Stimulated activated CD8-positive, alpha-beta memory T cell treated with anti-CD3 and anti-CD28 coated beads, Interleukin-12 subunit alpha, Interleukin-12 subunit beta, amount 100 ng/mL, for 24 hours (primary cell): ENCODE results near the gene HIF1AN.

Experiments
- DNase-seq: peaks from one replicate; pipeline ENCODE4 v3.0.0-alpha.2; 2020; ENCODE audit errors: extremely low read depth

The HIF1AN gene

DNA sequence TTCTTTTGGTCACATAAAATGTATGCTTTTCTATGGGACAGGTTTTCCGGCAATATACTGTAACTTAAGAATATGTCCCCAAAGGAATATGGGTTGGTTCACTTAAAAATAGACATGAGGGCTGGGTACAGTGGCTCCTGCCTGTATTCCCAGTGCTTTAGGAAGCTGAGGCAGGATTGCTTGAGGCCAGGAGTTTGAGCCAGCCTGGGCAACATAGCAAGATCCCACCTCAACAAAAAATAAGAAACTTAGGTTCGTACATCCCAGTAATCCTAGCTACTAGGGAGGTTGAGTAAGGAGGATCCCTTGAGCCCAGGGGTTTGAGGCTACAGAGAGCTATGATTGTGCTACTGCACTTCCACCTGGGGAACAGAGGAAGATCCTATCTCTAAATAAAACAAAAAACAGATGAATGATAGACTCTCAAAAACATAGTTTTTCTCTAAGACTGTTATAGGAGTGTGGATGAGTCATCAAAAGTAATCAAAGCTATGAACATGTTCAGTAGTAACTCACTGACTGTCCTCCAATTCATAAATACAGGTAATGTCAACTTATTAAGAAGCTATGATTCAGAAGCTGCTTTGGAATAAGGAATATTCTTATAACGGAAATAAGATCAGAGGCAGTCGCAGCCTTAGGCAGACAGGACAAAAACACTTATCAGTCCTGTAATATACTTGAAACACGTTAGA, 13.5 kb upstream of the HIF1AN start:
- no peak for DNase-seq

DNA sequence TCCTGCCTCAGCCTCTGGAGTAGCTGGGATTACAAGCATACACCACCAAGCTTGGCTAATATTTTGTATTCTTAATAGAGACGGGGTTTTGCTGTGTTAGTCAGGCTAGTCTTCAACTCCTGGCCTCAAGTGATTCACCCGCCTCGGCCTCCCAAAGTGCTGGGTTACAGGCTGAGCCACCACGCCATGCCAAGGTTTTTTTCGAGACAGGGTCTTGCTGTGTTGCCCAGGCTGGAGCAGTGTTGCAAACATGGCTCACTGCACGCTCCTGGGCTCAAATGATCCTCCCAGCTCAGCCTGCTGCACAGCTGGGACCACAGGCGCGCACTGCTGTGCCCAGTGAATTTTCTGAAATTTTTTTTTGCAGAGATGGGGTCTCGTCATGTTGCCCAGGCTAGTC, 12.8 kb upstream of the HIF1AN start:
- no peak for DNase-seq

DNA sequence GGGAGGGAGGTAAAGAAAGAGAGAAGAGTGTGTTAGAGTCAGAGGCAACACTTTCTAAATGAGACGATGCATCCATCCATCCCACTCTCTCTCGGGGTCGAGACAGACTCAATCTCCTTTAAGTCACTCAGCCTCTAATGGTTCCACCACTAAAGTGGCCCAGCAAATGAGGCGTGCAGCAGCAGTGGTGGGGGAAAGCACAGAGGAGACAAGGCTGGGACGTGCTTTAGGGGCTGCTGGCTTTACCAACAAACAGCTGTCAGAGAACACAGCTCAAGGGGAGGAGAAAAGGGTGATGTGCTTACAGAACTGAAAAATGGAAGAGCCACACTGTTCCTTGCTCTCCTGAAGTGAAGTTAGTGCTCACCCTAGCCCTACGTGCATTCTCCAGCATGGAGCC, 11.5 kb upstream of the HIF1AN start:
- DNase-seq = no peak

DNA sequence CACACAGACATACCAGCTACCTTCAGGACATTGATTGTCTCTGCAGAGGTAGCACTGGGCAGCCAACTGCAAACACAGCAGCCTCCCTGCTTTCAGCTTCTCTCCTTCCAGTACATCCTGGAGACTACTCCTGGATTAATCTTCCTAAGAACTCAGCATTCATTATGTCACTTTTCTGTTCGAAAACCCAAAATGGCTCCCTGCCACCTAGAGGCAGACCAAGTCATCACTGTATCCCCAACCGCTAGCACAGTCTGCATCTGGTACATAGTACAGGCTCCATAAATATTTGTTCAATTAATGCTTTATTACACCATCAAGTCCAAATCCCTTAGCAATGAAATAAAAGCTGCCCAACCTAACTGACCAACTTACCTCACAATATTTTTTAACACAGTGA, 11.1 kb upstream of the HIF1AN start:
- no peak for DNase-seq

DNA sequence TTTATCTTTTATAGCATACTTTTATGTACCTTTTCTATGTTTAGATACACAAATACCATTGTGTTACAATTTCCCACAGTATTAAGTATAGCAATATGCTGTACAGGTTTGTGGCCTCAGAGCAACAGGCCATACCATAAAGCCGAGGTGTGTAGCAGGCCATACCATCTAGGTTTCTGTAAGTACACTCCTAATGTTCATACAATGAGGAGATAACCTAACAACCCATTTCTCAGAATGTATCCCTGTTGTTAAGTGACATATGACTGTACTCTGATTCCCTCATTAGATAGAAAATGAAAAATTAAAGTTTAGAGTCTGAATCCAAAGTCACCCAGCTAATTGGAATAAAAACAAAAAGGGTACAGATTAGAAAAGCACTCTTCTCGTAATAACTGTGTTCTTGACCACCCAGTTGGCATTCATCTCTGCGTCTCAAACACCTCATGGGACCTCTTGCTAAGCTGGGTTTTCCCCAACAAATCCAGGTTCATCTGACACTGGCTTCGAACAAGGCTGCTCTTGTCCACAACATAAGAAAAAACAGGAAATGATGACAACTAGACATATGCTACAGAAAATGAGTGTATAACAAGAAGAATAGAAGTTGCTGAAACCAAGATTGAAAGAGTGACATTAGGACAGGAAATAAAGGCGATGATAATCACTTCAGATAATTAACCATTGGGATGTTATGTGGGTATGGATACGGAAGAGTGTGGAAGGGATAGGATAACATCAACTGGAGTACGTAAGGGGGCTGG, 7.4 kb upstream of the HIF1AN start:
- DNase-seq = no peak

DNA sequence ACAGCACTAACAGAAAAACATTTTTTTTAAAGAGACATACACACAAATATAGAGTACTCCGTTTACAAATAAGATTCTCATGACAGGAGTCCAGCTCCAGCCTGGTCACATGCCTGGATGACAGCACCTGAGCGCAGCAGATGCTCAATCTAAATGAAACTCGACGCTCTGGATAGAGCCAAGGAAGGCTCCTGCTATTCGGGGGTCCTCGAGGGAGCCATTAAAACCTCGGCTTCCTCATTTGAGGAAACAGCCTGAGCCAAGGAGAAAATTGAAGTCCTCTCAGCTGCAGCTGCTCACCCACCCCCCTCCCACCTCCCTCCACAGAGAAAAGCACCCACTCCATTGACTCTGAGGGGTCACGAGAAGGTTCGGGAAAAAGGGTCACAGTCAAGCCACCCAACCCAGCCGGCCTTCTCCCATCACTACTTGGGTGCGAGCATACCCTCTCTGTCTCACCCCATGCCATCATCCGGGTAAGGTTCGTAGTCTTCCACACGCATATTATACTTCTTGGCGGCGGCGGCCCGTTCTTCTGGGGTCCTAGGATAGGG, 6.7 kb upstream of the HIF1AN start:
- DNase-seq = no peak

DNA sequence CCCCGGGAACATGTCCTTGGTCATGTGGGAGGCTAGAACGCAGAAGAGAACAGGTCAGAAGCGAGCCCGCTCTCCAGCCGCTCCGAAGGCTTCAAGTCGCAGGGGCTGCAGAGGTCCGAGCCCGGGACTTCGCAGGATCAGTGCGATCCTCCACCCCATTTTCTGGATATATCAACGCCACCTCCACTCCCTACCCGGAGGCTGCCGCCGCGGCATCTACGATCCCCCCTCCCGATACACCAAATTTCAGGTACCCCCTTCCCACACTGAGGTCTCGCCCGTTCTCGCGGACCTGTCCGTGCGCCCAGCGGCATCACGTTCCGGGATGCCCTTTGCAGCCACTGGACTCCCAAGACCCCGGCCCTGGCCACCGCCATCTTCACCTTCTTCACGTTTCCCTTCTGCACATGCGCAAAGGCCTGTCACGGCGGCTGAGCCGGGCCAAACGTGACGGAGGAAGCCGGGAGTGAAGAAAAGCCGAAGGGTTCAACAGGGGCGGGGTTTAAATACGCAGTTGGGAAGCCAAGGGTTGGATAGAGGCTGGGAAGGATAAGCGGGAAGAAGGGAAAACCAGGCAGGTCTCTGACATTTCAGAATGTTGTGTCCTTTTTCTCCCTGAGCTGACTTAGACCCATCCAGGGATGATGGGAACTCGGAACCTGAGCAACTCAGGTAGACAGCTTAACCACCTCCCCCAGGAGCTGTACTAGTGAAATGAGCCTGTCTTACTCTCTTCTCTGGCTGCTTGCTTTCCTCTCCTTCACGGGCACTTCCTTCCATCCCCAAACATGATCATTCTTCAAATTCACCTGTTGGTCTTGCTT, 6.1 kb upstream of the HIF1AN start, which contains the start of gene NDUFB8:
NDUFB8 (minus strand) TSS at position 397 of the 824 bp plus-strand sequence; CDS start at position 377, 20 bp downstream.
- DNase-seq = peak; percentile 54

DNA sequence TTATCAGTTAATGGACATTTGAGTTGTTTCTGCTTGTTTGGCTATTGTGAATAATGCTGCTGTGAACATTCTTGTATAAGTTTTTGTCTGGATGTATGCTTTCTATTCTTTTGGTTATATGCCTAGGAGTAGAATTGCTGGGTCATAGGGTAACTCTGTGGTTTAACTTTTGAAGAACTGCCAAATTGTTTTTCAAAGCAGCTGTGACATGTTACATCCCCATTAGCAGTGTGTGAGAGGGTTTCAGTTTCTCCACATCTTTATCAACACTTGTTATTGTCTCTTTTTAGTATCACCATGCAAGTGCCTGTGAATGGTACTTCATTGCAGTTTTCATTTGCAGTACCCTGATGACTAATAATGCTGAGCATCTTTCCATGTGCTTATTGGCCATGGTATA, 4.0 kb upstream of the HIF1AN start:
- DNase-seq = no peak

DNA sequence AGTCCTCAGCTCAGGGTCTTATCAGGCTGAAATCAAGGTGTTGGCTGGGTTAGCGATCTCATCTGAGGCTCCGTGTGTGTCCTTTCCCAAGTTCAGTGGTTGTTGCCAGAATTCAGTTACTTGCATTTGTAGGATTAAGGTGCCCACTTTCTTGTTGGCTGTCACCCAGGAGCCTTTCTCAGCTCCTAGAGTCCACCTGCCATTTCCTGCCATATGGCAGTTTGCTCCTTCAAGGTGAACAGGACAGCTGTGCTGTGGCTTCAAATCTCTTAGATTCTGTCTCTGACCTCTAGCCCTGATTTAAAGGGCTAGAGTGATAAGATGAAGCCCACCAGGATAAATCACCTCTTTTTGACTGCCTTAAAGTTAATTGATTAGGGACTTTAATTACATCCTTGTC, 1.0 kb upstream of the HIF1AN start:
- DNase-seq = no peak

DNA sequence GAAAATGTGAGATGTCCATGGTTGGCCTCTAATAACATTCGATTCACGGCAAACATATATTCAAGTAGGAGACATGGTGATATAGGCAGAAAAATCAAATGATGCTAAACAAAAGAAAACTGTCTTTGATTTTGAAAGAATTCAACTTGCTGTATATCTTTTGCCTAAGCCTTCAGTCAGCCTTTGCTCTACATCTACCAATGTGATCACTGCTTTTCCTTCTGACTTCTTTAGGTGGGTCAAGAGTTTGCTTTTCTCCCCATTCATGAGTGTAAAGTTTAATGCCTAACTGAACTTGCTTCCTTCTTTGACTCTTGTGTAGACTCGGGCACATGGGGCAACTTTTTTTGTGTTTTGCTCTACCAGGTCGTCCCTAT, 417 bp upstream of the HIF1AN start:
- no peak for DNase-seq

DNA sequence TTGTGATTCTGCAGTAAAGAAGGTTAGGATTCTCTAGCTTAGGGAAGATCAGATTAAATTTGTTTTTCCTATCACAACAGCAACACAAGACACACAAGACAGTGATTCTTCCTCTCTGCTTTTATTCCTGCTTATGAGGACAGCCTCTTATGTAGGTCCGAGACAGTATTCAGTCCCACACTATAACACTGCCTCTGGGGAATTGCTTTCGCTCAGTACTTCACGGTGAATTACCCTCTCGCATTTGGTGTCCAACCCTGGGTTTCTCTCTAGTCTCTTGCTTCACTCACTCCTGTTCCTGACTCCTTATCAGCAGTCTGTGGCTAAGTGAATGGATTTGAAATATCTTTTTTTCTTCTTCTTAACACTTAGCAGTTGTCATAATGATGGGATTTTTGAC, 1.7 kb downstream of the HIF1AN start:
- DNase-seq = no peak

DNA sequence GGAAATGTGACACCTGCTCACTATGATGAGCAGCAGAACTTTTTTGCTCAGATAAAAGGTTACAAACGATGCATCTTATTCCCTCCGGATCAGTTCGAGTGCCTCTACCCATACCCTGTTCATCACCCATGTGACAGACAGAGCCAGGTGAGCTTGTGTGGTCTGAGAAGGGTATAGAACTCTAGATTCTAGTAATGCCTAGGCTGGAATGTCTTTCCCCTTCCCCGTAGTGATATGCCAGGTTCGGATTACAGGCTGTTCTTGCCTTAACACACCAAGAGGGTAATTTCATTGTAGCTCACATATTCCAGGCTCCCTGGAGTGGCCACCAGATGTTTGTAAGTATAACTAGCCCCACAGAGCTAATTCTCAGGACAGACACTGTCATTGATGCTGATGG, 9.2 kb downstream of the HIF1AN start:
- DNase-seq = no peak

DNA sequence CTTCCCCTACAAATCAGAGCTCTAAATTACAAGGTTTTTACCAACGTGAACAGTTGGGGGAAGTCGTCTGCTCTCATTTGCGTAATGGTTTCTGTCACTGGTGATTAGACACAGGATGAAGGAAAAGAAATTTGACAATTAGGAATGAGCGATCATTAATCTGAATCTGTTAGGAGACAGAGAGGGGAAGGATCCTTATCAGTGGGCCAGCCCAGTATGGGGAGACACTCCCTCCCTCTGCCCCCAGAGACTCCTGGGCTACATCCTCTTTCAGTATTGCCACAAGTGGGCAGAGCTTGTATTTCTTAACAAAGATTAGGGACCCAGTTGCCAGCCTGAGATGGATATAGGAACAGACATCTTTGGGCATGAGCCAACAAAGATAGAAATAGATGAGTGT, 15.5 kb downstream of the HIF1AN start:
- no peak for DNase-seq

DNA sequence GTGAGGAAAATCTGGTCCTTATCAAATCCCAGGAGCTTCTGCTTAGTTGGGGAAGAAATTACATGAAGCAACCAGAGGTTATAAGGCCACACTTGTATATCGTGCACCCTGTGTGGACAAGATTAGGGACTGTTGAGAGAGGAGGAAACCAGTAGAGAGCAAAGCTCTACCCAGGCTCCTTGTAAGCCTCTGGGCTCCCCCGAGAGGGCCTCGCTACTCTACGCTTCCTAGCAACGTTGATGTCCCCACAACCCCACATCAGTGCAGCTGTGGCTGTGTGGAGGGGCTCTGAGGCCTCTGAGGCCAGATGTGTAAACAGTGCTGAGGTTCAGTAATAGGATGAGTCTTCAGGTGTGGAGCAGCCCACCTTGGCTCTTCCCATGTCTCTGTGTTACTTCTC, 16.0 kb downstream of the HIF1AN start:
- no peak for DNase-seq

DNA sequence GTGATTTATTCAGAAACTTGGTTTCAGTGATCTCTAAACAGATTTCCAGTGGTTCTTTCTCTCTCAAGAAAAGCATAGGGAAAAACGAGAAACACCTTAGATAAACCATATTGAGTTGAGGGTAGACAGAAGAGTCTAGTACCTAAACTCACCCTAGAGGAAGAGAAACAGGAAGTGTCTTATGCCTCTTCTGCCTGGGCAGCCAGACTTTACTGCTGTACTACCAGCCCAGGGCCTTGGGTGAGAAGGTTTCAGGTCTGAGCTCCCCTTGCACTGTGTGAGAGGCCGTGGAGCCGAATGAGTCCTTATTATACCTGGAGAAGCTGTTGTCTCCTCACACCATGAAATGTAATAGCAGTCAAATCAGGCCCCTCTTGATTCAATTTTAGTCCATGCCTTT, 18.2 kb downstream of the HIF1AN start:
- DNase-seq = no peak

DNA sequence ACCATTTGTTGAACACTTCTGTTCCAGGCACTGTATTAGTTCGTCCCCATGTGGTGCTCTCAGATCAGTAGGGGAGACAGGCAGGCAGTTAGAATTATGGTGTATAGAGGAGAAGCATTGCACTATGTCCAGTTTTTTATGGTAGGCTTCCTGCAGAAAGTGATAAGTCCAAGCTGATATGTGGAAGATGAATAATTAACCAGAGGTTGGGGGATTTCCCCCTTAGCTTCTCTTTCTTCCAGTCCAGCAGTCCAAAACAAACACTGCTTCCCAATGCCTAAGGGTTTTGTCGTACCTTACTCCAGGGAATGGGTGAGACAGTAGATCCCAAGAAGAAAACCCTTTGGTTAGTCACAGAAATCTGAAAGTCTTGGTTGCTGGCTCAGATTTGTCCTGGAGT, 19.2 kb downstream of the HIF1AN start:
- no peak for DNase-seq

DNA sequence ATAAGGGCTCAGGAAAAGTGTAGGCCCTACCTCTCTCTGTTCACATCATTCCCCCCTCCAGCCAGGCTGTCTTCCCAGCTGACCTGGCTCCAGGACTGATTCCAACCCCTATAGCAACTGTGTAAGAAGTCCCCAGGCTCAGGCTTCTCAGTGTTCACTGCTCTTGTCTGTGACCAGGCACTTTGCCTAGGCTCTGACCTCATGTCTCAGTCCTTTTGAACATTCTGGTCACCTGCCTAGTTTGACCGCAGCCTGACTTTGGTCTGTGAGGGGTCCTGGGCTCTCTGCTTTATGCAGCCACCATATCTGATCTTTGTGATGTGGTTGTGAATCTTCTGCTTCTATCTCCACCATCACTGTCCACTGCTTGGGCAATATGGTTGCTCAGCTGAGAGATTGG, 24.5 kb downstream of the HIF1AN start:
- no peak for DNase-seq

DNA sequence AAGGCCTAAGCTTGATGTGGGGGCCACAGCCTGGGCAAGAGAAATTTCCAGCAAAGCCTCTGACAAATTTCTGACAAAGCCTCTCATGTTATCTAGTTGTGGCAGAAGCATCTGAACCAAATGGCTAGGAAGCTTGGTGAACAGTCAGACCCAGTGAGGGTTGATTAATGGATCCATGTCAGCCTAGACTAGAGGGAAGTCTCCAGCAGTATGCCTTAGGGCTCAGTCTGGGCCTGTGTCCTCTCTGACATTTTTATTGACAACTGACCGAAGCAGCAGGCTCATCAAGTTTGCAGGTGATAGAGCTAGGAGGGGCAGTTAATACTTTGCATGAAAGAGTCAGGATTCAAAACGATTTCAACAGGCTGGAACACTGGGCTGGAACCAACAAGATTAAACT, 25.3 kb downstream of the HIF1AN start:
- DNase-seq = no peak

DNA sequence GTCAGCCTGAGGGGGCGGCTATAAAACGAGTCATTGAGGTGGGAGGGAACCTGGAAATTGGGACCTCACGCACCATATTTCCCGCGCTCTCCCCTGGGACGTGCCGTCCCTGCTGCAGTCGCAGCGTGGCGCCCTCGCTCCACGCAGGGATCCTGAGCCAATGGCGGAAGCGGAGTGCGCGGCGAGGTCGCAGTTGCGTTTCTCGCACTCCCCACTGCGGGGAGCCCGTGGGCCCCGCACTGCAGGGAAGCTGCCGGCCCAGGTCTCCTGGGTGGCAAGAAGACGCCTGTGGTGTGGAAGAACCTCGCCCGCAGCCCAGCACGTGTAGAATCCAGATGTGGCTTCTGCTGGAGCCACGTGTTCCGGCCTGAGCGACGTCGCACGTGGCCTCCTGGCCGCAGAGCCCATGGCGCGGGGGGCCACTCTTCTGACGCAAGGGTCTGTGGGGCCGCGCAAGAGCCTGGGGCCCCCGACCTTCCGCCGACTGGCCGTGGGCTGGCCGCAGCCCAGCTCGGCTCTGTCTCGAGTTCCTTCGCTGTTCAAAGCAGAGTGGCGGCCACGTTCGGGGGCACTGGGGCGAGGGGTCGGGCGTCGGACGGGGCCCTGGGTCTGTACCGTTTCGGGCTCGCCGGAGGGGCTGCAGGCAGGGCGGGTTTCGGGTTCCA, 26.4 kb downstream of the HIF1AN start:
- peak; percentile 14 for DNase-seq

DNA sequence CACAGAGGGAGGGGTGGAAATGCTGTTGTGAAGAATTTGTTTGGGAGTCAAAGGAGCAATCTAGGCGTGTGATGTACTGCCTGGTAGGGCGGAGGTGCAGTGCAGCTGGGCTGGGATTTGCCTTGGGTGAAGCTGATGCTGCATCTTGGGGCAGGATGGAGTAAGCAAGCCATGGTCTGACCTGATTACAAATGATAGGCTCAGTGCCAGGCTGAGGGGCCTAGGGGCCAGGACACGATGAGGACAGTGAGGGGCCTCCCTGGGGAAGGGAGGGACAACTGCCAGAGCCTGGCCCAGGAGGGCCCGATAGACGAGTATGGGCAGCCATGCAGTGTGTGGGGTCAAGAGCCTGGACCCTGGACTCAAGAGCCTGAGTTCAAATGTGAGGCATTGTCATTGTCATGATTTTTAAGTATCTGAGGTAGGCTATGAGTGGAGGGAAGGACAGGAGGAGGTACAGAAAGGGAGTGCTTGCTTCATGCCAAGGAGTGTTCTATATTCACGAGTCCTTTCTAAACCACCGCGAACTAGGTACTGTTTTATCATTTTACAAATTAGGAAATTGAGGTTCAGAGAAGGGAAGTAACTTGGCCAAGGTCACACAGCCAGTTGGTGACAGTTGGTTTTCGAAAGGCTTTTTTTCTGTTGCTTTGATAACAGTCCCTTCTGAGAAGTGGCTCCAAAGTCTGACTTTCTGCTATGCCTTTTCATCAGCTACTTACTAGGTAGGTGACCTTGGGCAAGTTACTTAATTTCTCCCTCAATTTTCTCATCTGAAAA, 29.7 kb downstream of the HIF1AN start:
- DNase-seq = no peak

DNA sequence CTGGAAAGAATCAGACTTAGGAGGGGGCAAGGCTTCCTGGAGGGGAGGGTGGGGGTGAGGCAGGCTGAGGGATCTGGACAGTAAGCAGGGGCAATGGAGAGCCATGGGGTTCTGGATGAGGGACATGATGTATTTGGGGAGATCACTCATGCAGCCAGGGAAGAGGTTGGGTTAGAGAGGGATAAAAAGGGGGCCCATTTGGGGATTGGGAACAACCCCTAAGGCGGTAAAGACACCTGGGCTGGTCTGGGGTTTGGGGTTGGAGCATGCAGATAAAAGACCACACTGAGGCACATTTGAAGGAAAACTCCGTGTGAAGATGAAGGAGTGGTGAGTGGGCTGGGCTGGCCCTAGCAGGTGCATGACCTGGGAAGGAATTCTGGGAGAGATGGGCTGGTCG, 30.8 kb downstream of the HIF1AN start:
- no peak for DNase-seq
